Hematopoietic multipotent progenitor cell treated with erythropoietin and hydrocortisone succinate and interleukin-3 and kit ligand, for 15 days (in vitro differentiated cells): Measurements from ENCODE around the gene TMEM170A.
"Not testable (repeated sequence)": the region's sequence is repeated elsewhere in the genome, so short reads cannot be mapped to it uniquely, and the experiment has no call there.

Experiments
- DNase-seq: peaks from one replicate; pipeline ENCODE4 v3.0.0-alpha.2; 2015; ENCODE audit warnings: low spot score

TMEM170A gene

GRCh38 chr16:75464122-75464918, at the start of gene TMEM170A:
TMEM170A (minus strand) TSS chr16:75464689; CDS start chr16:75464600, 89 bp downstream.
- peak; percentile 97 for DNase-seq

GRCh38 chr16:75506574-75506973, 42.1 kb upstream of the TMEM170A start:
- no peak for DNase-seq

GRCh38 chr16:75506107-75506506, 41.6 kb upstream of the TMEM170A start:
- no peak for DNase-seq

GRCh38 chr16:75503801-75504200, 39.3 kb upstream of the TMEM170A start:
- DNase-seq, result peak; percentile 81

GRCh38 chr16:75502916-75503605, 38.6 kb upstream of the TMEM170A start:
- no peak for DNase-seq

- DNase-seq, result not testable (repeated sequence)
These were observed 37.3 kb upstream of the TMEM170A start for GRCh38 chr16:75501820-75502219.

- DNase-seq, result no peak
These were observed 36.9 kb upstream of the TMEM170A start for GRCh38 chr16:75501359-75501758.

- DNase-seq, result peak; percentile 34
These were observed 34.3 kb upstream of the TMEM170A start for GRCh38 chr16:75498605-75499322.

GRCh38 chr16:75497558-75497957, 33.1 kb upstream of the TMEM170A start:
- DNase-seq, result no peak

GRCh38 chr16:75495076-75495674, 30.7 kb upstream of the TMEM170A start, which contains the start of gene CHST6:
CHST6 (minus strand) TSS chr16:75495441; CDS start chr16:75479828, 15,613 bp downstream.
- DNase-seq, result no peak

GRCh38 chr16:75494661-75495075, 30.2 kb upstream of the TMEM170A start:
- DNase-seq, result no peak

GRCh38 chr16:75494184-75494583, 29.7 kb upstream of the TMEM170A start:
- no peak for DNase-seq

- no peak for DNase-seq
These were observed 27.4 kb upstream of the TMEM170A start for GRCh38 chr16:75491876-75492275.

GRCh38 chr16:75488322-75488721, 23.8 kb upstream of the TMEM170A start:
- DNase-seq, result no peak

GRCh38 chr16:75486676-75487313, 22.3 kb upstream of the TMEM170A start:
- no peak for DNase-seq

GRCh38 chr16:75486014-75486675, 21.7 kb upstream of the TMEM170A start:
- no peak for DNase-seq

GRCh38 chr16:75485230-75486013, 20.9 kb upstream of the TMEM170A start:
- no peak for DNase-seq

- no peak for DNase-seq
These were observed 18.7 kb upstream of the TMEM170A start for GRCh38 chr16:75483222-75483621.

GRCh38 chr16:75482434-75483205, 18.1 kb upstream of the TMEM170A start:
- no peak for DNase-seq
